Ovary (tissue), 3 donors: ENCODE data around the gene IRF3.

Experiments
- EP300 ChIP-seq: sonication (generic); formaldehyde crosslinking; IDR thresholded peaks from one replicate; pipeline ENCODE4 v1.6.1; 2017; ENCODE audit warnings: antibody characterized with exemption
- TF ChIP-seq, protein P1 (sequence below), 3 donors: fragments of 450-650 bp in 2 of 3; fragments of 200-600 bp in 1 of 3; IDR thresholded peaks; one replicate each; pipeline versions ENCODE4 v1.5.1 to v1.8.0; 2016 to 2022; ENCODE audit warnings: antibody characterized with exemption in 3 of 3, mild to moderate bottlenecking in 1 of 3
- donor health status: DM: no; HTN: no; CAD: no.

DNA sequence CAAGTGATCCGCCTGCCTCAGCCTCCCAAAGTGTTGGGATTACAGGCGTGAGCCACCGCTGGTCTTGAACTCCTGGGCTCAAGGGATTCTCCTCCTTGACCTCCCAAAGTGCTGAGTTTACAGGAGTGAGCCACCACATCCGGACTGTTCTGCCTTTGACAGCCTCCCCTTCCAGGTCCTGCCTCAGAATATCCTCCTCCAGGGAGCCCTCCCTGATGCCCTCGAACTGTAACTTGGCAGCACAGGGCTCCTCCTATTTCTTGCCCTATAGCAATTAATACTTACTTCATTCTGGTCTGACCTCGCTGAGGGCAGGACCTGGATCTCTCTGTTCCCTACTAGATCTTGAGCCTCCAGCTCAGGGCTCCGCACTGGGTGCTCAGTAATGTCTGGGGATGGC lies 31.2 kb upstream of the IRF3 start:
- TF ChIP-seq, protein P1, sequence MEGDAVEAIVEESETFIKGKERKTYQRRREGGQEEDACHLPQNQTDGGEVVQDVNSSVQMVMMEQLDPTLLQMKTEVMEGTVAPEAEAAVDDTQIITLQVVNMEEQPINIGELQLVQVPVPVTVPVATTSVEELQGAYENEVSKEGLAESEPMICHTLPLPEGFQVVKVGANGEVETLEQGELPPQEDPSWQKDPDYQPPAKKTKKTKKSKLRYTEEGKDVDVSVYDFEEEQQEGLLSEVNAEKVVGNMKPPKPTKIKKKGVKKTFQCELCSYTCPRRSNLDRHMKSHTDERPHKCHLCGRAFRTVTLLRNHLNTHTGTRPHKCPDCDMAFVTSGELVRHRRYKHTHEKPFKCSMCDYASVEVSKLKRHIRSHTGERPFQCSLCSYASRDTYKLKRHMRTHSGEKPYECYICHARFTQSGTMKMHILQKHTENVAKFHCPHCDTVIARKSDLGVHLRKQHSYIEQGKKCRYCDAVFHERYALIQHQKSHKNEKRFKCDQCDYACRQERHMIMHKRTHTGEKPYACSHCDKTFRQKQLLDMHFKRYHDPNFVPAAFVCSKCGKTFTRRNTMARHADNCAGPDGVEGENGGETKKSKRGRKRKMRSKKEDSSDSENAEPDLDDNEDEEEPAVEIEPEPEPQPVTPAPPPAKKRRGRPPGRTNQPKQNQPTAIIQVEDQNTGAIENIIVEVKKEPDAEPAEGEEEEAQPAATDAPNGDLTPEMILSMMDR (IDR thresholded peaks at IDR 0.05): no peak
- no peak for TF ChIP-seq EP300
